A172 (cell line): ENCODE results near the gene TMEM47. TPM values are rescaled to one million over a fixed set of nuclear protein-coding genes. Genes with fewer than 3 reads are reported as not detected.

Experiments used
- DNase-seq: peaks from one replicate; pipeline ENCODE4 v3.0.0-alpha.2; 2015; ENCODE audit warnings: low spot score
- total RNA-seq: library from RNA; depleted of rRNA; stranded (reverse); fragments of >200 nt; shearing (Covaris generic); gene quantifications from 2 replicates; pipeline ENCODE4 v1.2.3, GENCODE V29; 2014; rRNA removed

Gene TMEM47
- 0.12 and 0.76 TPM in 2 replicates for total RNA-seq

GRCh38 chrX:34656842-34657725, at the start of gene TMEM47:
TSS of gene TMEM47 (minus strand) at chrX:34657285. CDS start at chrX:34657029, 256 bp downstream.
- no peak for DNase-seq

GRCh38 chrX:34687095-34687494, 30.0 kb upstream of the TMEM47 start:
- DNase-seq = no peak

GRCh38 chrX:34659575-34659974, 2.5 kb upstream of the TMEM47 start:
- no peak for DNase-seq

DNA sequence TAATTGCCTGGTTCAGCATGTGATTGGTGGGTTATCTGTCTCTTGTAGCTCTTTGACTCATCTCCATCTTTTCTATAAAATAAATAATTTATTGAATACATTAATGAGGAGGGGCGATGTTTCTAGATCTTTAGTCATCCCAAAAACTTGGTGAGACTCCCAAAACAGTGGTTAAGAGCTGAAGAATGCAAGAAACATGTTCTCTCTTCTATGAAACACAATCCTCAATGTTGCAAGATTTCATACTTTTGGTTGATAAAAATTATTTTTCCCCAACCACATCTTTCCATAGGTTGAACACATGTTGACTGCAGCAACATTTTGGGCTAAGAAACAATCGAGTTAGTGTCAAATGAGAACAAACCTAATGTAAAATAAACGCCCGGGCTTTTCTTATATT, 1.2 kb upstream of the TMEM47 start:
- no peak for DNase-seq

DNA sequence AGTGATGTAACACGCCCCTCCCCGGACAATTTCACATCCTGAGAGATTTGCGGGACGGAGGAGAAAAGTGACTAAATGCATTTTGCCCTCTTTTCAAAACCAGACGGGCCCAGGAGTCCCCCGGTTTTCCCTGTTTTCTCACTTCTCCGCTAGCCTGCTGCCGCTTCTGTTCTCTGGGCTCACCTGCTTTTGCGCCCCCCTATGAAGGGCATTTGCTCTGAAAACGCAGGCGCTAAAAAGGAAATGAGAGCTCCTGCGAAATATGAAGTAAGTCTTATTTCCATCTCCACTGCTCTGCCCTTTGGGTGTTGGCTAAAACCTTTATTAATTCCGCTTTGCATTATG, 613 bp upstream of the TMEM47 start:
- DNase-seq = no peak

DNA sequence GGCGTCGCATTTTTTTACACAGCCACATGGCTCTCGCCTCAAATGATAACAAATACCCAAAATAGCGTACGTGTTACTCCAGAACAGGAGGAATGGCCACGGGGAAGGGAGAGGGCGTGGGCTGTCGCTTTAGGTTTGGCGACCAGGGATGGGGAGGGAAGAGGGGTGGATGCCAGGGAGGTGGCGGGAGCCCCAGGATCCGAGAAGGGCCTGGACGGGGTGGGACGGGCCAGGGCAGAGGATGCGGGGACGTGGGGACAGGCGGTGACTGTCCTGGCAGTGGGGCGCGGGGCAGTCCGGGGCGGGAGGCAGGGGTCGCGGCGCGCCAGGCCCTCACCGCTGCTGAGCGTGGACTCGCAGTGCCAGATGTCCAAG, 631 bp downstream of the TMEM47 start:
- no peak for DNase-seq

DNA sequence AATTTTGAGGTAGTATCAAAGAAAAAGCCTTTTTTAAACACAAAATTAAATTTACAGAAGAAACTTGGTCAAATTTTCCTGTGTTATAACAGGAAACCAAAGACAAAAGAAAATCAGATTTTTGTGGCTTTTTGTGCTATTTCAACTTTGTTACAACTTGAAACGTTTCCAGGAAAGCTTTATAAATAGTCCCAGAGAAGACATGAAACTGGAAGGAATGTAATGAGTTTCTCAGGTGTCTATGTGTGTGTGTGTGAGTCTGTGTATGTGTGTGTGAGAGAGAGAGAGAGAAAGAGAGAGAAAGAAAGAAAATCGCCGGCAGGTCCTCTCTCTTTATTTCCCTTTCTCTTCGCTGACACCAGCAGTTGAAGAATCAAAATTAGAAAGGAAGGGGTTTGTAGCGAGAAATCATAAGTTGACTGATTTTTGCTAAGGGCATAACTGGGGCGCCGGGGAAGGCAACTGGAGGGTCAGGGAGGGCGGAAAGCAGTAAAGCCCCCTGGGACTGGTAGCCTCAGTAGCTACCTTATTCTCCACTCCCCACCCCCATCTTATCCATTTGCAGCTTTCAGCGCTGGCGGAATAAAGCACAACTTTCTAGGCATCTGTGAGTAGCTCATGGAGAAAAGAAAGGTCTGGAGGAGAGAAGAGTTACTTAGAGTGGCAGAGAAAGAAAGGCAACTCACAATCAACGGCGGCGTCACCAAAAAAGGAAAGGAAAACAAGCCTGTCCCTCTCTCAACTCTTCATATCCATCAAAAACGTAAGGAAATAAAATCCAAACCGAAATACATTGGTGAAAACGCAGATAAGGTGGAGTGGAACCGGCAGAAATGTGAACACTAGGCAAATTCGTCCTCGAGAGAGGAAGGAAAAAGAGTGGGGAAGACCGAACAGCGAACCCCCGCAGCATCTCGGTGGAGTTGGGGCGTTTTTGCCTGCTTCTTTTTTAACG, 1.3 kb downstream of the TMEM47 start:
- DNase-seq = no peak

DNA sequence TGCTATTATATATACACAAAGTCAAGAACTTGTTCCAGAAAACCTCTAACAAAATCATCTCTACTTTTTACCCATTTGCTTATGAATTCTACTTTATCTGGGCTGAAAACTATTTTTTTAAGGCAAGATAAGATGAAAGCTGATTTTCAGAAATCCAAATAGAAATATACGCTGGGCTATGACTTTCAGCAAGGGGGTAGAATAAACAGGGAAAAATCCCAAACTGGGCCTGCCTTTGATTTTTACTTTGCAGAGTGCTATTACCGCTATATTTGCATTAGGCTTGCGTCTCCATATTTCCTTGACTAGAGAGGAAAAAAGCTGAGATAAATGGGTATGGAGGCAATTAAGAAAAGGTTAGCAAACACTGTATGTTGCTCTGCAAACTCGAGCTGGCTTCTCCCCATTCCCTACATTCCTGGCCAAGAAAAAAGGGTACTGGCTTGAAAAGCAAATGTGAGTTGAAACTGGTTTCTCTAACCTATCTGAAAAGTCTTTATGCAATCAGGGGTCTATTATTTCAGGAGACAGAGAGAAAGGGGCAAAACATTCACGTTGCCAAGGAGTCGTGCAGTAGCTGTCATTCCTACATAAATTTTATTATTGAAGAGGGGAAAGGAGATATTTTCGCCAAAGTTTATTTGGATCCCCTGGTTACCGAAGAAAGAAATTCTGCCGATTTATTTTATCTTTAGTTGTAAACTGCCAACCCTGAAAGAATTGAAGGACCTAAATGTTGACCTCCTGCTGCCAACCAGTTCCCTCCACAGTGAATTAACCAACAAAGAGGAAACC, 2.2 kb downstream of the TMEM47 start:
- no peak for DNase-seq

GRCh38 chrX:34653811-34654210, 3.3 kb downstream of the TMEM47 start:
- no peak for DNase-seq

DNA sequence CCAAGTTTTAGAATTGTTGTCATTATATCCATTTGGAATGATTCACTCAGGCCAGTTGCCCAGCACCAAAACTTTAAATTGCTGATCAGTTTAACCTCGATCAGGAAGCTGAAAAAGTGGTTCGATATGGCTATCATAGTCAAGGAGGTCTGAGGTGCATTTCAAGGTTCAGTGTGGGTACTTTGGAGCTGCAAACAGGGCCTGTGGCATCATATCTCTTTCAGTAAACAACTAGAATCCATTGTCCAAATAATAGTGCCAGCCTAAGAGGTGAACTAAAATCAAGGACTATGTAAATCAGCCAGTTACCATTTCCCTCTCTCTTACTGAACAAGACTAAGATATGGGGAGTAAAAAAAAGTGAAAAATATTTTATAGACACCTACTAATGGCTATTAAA, 14.2 kb downstream of the TMEM47 start:
- DNase-seq = no peak

DNA sequence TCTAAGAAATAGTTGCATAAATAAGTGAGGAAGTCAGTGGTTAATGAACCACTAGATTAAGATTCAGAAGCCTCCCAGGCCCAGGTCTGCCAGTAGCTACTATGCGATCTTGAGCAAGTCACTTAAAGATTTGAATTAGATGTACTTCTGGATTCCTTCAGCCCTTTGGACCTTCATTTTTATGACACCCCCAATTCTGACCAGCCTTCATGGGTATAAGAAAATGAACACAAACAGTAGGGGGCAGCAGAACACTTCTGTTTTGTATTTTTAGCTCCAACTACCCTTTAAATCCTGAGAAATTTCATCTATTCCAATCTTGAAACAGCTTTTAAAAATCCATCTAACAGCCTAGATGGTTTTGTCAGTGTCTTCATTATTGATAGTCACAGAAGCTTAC, 19.0 kb downstream of the TMEM47 start:
- peak; percentile 2 for DNase-seq

- DNase-seq = no peak
Observed at GRCh38 chrX:34634349-34634748, 22.7 kb downstream of the TMEM47 start.

- no peak for DNase-seq
Observed at GRCh38 chrX:34632384-34632783, 24.7 kb downstream of the TMEM47 start.

DNA sequence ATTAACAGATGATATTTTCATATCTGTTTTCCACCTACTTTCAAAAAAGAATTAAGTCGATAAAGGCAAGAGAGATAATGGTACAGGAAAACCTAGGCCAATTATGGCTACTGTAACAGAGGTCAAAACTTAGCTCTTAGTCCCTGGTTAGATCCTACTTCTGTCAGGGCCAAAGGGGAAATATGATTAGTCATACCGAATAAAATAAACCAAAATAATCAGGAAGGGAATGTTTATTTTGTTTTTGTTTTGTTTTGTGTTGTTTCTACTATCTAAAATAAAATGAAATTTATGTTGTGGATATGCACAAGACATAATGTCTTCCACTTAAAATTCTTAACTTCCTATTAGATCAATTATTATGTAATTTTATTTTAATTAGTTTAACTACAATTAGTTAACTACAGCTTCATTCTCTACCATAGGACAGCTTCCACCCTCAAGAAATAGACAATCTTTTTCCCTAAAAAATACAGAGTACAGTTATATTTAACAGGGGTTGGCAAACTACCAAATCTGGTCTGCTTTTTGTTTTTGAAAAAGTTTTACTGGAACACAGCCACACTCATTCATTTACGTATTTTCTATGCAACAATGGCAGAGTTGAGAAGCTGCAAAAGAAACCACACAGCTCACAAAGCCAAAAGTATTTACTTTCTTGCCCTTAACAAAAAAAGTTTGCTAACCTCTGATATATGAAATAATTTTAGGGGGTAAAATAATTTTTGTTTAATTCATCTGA, 25.4 kb downstream of the TMEM47 start:
- no peak for DNase-seq

- DNase-seq = no peak
Observed at GRCh38 chrX:34629572-34629971, 27.5 kb downstream of the TMEM47 start.

GRCh38 chrX:34624416-34624815, 32.7 kb downstream of the TMEM47 start:
- no peak for DNase-seq

DNA sequence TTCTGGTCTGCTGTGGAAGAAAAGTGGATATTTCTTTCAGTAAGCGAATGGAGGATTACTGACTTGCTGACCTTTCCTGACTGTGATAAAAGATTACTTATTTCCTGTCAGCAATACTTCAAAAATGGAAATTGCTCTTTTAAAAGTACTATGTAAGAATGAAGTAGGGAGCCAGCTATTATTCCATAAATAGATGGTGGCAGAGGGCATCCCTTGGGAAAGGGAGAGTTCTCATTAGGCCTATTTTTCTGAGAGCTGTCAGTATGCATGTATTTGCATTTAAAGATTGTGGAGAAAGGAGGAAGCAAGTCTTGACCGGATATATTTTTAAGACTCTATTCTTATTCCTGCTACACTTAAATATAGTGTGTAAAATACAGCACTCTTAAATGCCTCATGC, 37.2 kb downstream of the TMEM47 start:
- no peak for DNase-seq

GRCh38 chrX:34612036-34612435, 45.0 kb downstream of the TMEM47 start:
- DNase-seq = peak; percentile 0

DNA sequence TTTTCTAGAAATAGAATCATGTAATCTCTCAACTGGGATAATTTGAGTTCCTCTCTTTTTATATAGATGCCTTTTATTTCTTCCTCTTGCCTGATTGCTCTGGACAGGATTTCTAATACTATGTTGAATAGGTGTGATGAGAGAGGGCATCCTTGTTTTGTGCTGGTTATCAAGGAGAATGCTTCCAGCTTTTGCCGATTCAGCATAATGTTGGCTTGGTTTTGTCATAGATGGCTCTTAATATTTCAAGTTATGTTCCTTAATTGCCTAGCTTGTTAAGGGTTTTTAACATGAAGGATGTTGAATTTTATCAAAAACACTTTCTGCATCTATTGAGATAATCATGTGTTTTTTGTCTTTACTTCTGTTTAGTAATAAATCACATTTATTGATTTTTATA, 58.7 kb downstream of the TMEM47 start:
- no peak for DNase-seq

DNA sequence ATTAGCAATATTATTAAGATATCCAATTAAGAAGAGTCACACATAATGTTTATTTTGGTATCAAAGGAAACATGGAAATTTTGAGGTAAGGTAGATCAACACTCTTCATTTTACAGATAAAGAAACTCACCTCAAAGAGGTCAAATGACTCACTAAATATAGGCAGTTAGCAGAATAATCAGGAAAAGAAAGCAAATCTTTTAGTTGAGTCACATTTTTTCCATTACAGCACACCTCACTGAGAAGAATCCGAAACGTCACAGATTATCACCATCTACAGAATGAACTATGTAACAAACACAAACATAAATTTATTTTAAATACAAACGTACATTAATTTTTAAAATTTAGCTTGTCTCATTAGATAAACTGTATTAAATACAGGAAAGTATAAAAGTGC, 70.1 kb downstream of the TMEM47 start:
- DNase-seq = no peak

- DNase-seq = no peak
Observed at GRCh38 chrX:34586346-34586911, 70.7 kb downstream of the TMEM47 start.
